HepG2 (cell line): Measurements from ENCODE around the gene CLEC16A. TPM values are rescaled to one million over a fixed set of nuclear protein-coding genes. Genes with fewer than 3 reads are reported as not detected.

Experiments used
- CBFB ChIP-seq: sonication (generic); formaldehyde crosslinking; IDR thresholded peaks from 2 replicates; pipeline ENCODE4 v1.4.0; 2020; ENCODE audit warnings: missing genetic modification reagents
- GABPB1 ChIP-seq: IDR thresholded peaks from 2 replicates; pipeline ENCODE4 v1.6.1; 2016; ENCODE audit warnings: mild to moderate bottlenecking, missing genetic modification reagents, moderate library complexity, missing compliant biosample characterization
- GMEB2 ChIP-seq: IDR thresholded peaks from 2 replicates; pipeline ENCODE4 v1.6.1; 2016; ENCODE audit warnings: missing biosample characterization, missing genetic modification reagents, low read depth
- KAT8 ChIP-seq: IDR thresholded peaks from 2 replicates; pipeline ENCODE4 v1.6.1; 2016; ENCODE audit warnings: missing genetic modification reagents, missing compliant biosample characterization
- NFKB2 ChIP-seq: sonication (generic); formaldehyde crosslinking; IDR thresholded peaks from 2 replicates; pipeline ENCODE4 v1.4.0; 2020; ENCODE audit warnings: missing genetic modification reagents, borderline replicate concordance
- PATZ1 ChIP-seq: sonication (generic); formaldehyde crosslinking; IDR thresholded peaks from 2 replicates; pipeline ENCODE4 v1.4.0; 2020; ENCODE audit warnings: missing genetic modification reagents
- SPEN ChIP-seq: sonication (generic); formaldehyde crosslinking; IDR thresholded peaks from 2 replicates; pipeline ENCODE4 v1.5.1; 2020; ENCODE audit warnings: low read depth, mild to moderate bottlenecking, missing genetic modification reagents
- ZNF362 ChIP-seq: sonication (generic); formaldehyde crosslinking; IDR thresholded peaks from 2 replicates; pipeline ENCODE4 v1.4.0; 2020; ENCODE audit warnings: missing genetic modification reagents, mild to moderate bottlenecking, borderline replicate concordance
- ZNF850 ChIP-seq: sonication (generic); formaldehyde crosslinking; conservative IDR thresholded peaks from 2 replicates; pipeline ENCODE4 v1.9.0; 2021; ENCODE audit warnings: mild to moderate bottlenecking, missing genetic modification reagents
- ZSCAN9 ChIP-seq: IDR thresholded peaks from 2 replicates; pipeline ENCODE4 v1.6.1; 2016; ENCODE audit warnings: borderline replicate concordance
- polyA plus RNA-seq, 8 experiments: library from polyadenylated mRNA; depleted of rRNA in 3 of 8; stranded (reverse) in 7 of 8; unstranded in 1 of 8; fragments of >200 nt; fragmentation: Illumina TruSeq in 4 of 8; extraction: Trizol in 4 of 8; gene quantifications; 2 replicates each; pipeline versions ENCODE4 v1.2.1 to v1.2.3, GENCODE V29; 2011 to 2016; ENCODE audit warnings: low read depth in 4 of 8, missing spikeins in 1 of 8, mixed read lengths in 1 of 8; ENCODE audit not compliant: insufficient read depth in 1 of 8
- total RNA-seq, 5 experiments: library from RNA; depleted of rRNA; stranded (reverse); fragments of >200 nt; fragmentation: Illumina TruSeq; extraction: Trizol; gene quantifications; 2 replicates each; pipeline ENCODE4 v1.2.3, GENCODE V29; 2016; ENCODE audit warnings: low read depth in 1 of 5
- TF ChIP-seq, protein P1 (sequence below): sonication (generic); formaldehyde crosslinking; IDR thresholded peaks from 2 replicates; pipeline ENCODE4 v1.8.0; 2022; ENCODE audit warnings: low read depth, missing genetic modification reagents
- TF ChIP-seq, protein P2 (sequence below): IDR thresholded peaks from 2 replicates; pipeline ENCODE4 v1.6.1; 2016; ENCODE audit warnings: missing genetic modification reagents, missing compliant biosample characterization
- TF ChIP-seq, protein P3 (sequence below): sonication (generic); formaldehyde crosslinking; IDR thresholded peaks from 2 replicates; pipeline ENCODE4 v1.8.0; 2022; ENCODE audit warnings: mild to moderate bottlenecking, missing genetic modification reagents, borderline replicate concordance
- TF ChIP-seq, protein P4 (sequence below): sonication (generic); formaldehyde crosslinking; IDR thresholded peaks from 2 replicates; pipeline ENCODE4 v1.4.0; 2020; ENCODE audit warnings: low read depth, mild to moderate bottlenecking, missing genetic modification reagents
- TF ChIP-seq, protein P5 (sequence below): sonication (generic); formaldehyde crosslinking; IDR thresholded peaks from 2 replicates; pipeline ENCODE4 v1.8.0; 2022; ENCODE audit warnings: mild to moderate bottlenecking, missing genetic modification reagents, moderate library complexity
- TF ChIP-seq, protein P6 (sequence below): sonication (generic); formaldehyde crosslinking; IDR thresholded peaks from 2 replicates; pipeline ENCODE4 v1.4.0; 2020; ENCODE audit warnings: missing genetic modification reagents

CLEC16A gene
- total and polyA plus RNA-seq, 2 of the 13 experiments (the other 11 are each of a cell fraction or from before 2014, with no cell fraction given): 8.5 to 10.3 TPM

- TF ChIP-seq, protein P1, sequence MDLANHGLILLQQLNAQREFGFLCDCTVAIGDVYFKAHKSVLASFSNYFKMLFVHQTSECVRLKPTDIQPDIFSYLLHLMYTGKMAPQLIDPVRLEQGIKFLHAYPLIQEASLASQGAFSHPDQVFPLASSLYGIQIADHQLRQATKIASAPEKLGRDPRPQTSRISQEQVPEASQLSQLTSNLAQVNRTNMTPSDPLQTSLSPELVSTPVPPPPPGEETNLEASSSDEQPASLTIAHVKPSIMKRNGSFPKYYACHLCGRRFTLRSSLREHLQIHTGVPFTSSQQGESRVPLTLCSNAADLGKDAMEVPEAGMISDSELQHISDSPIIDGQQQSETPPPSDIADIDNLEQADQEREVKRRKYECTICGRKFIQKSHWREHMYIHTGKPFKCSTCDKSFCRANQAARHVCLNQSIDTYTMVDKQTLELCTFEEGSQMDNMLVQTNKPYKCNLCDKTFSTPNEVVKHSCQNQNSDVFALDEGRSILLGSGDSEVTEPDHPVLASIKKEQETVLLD (CRISPR knock-in tag): peak; percentile 87
- peak; percentile 17; the same call in 1 of the 2 replicates for TF ChIP-seq NFKB2 (CRISPR knock-in tag)
- TF ChIP-seq, protein P2, sequence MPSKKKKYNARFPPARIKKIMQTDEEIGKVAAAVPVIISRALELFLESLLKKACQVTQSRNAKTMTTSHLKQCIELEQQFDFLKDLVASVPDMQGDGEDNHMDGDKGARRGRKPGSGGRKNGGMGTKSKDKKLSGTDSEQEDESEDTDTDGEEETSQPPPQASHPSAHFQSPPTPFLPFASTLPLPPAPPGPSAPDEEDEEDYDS (CRISPR knock-in tag): peak; percentile 95
- peak; percentile 79; the same call in 1 of the 2 replicates for TF ChIP-seq KAT8
- TF ChIP-seq, protein P3, sequence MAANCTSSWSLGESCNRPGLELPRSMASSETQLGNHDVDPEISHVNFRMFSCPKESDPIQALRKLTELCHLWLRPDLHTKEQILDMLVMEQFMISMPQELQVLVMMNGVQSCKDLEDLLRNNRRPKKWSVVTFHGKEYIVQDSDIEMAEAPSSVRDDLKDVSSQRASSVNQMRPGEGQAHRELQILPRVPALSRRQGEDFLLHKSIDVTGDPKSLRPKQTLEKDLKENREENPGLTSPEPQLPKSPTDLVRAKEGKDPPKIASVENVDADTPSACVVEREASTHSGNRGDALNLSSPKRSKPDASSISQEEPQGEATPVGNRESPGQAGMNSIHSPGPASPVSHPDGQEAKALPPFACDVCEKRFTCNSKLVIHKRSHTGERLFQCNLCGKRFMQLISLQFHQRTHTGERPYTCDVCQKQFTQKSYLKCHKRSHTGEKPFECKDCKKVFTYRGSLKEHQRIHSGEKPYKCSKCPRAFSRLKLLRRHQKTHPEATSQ (CRISPR knock-in tag): no peak
- TF ChIP-seq ZSCAN9 (CRISPR knock-in tag): peak; percentile 57; the same call in 1 of the 2 replicates
- TF ChIP-seq, protein P4, sequence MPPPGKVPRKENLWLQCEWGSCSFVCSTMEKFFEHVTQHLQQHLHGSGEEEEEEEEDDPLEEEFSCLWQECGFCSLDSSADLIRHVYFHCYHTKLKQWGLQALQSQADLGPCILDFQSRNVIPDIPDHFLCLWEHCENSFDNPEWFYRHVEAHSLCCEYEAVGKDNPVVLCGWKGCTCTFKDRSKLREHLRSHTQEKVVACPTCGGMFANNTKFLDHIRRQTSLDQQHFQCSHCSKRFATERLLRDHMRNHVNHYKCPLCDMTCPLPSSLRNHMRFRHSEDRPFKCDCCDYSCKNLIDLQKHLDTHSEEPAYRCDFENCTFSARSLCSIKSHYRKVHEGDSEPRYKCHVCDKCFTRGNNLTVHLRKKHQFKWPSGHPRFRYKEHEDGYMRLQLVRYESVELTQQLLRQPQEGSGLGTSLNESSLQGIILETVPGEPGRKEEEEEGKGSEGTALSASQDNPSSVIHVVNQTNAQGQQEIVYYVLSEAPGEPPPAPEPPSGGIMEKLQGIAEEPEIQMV (CRISPR knock-in tag): 0 out of 2 replicates have a peak, but pooled peaks have one; percentile 49
- TF ChIP-seq GABPB1 (CRISPR knock-in tag): peak; percentile 76
- TF ChIP-seq, protein P5, sequence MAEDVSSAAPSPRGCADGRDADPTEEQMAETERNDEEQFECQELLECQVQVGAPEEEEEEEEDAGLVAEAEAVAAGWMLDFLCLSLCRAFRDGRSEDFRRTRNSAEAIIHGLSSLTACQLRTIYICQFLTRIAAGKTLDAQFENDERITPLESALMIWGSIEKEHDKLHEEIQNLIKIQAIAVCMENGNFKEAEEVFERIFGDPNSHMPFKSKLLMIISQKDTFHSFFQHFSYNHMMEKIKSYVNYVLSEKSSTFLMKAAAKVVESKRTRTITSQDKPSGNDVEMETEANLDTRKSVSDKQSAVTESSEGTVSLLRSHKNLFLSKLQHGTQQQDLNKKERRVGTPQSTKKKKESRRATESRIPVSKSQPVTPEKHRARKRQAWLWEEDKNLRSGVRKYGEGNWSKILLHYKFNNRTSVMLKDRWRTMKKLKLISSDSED: no peak
- TF ChIP-seq SPEN (CRISPR knock-in tag): peak; percentile 83
- TF ChIP-seq, protein P6, sequence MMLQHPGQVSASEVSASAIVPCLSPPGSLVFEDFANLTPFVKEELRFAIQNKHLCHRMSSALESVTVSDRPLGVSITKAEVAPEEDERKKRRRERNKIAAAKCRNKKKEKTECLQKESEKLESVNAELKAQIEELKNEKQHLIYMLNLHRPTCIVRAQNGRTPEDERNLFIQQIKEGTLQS (CRISPR knock-in tag): peak; percentile 53; the same call in 1 of the 2 replicates
- TF ChIP-seq GMEB2 (CRISPR knock-in tag): peak; percentile 14; the same call in 1 of the 2 replicates
- peak; percentile 99 for TF ChIP-seq PATZ1
- peak; percentile 77; the same call in 1 of the 2 replicates for TF ChIP-seq CBFB (CRISPR knock-in tag)
- TF ChIP-seq ZNF362: 0 out of 2 replicates have a peak, but pooled peaks have one; percentile 10
- TF ChIP-seq ZNF850 (CRISPR knock-in tag): 0 out of 2 replicates have a peak, but pooled peaks have one; percentile 54
Measured at GRCh38 chr16:10942352-10943063, 1.9 kb upstream of the CLEC16A start, which contains the start of gene DEXI (continued).
